Islet precursor cell (in vitro differentiated cells): ENCODE data around the gene WFDC9.
"Not testable (repeated sequence)": the region's sequence is repeated elsewhere in the genome, so short reads cannot be mapped to it uniquely, and the experiment has no call there.

Experiments used
- DNase-seq: peaks from one replicate; pipeline ENCODE4 v3.0.0-alpha.2; 2018

WFDC9 gene

GRCh38 chr20:45631184-45631583, at the start of gene WFDC9:
Gene WFDC9, minus strand, starts transcription at chr20:45631284. Its CDS starts 21,103 bp downstream, at chr20:45610181.
- no peak for DNase-seq

- DNase-seq, result no peak
Measured at GRCh38 chr20:45679650-45680049, 48.6 kb upstream of the WFDC9 start.

GRCh38 chr20:45672765-45673164, 41.7 kb upstream of the WFDC9 start:
- no peak for DNase-seq

DNA sequence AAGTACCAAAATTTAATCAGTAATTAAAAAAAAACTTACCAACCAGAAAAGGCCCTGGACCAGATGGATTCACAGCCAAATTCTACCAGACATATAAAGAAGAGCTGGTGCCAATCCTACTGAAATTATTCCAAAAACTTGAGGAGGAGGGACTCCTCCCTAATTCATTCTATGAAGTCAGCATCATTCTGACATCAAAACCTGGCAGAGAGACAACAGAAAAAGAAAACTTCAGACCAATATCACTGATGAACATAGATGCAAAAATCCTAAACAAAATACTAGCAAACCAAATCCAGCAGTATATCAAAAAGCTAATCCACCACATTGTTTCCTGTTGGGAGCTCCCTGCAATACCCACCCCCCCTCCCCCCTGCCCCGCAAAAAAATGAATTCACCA, 39.1 kb upstream of the WFDC9 start, which contains the start of gene WFDC11:
WFDC11 (minus strand) TSS at position 101 of the 400 bp plus-strand sequence. CDS start 19,639 bp downstream, outside the sequence.
- no peak for DNase-seq

GRCh38 chr20:45657038-45657437, 26.0 kb upstream of the WFDC9 start:
- not testable (repeated sequence) for DNase-seq

- not testable (repeated sequence) for DNase-seq
Measured at GRCh38 chr20:45651726-45652125, 20.6 kb upstream of the WFDC9 start.

- no peak for DNase-seq
Measured at GRCh38 chr20:45649312-45649863, 18.3 kb upstream of the WFDC9 start.

DNA sequence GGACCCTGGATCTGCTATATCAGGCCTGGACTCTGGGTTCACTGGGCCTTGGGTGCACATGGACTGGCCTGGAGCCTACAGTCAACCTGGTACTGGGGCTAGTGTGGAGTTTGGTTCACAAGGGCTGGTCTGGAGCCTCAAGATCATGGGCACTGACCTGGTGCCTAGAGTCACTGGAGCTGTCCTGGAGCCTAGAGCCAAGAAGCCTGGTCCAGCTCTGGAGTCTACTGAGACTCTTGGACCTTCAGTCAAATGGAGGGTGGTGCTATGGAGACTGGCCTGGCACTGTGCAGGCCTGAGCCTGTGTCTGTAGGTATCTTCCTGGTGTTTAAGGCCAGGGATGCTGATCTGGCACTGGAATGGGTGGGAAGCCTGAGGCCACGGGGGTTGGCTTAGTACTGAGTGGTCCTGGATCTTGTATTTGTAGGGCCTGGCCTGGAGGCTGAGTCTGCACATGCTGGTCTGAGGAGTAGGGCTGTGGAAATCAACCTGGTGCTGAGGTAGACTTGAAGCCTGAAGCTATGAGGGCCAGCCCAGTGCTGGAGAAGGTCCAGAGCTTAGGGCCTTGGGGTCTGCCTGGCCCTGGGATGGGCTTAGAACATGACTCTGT, 16.5 kb upstream of the WFDC9 start:
- DNase-seq, result no peak

DNA sequence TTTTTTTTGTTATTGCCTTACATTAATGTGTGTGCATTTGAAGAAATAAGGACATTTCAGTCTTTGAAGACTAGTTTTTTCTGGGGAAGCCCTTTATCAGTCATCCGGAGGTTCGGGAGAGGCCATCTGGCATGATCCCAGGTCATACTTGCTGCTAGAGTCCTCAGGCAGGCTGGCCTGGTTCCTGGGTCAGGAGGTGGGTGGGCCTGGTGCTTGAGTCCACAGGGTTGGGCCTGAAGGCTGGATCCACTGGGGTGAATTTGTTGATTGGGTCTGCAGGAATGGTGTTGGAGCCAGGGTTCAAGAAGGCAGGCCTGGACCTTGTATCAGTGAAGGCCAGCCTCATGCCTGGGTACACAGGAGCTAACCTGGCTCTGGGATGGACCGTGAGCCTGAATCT, 15.8 kb upstream of the WFDC9 start:
- DNase-seq, result no peak

DNA sequence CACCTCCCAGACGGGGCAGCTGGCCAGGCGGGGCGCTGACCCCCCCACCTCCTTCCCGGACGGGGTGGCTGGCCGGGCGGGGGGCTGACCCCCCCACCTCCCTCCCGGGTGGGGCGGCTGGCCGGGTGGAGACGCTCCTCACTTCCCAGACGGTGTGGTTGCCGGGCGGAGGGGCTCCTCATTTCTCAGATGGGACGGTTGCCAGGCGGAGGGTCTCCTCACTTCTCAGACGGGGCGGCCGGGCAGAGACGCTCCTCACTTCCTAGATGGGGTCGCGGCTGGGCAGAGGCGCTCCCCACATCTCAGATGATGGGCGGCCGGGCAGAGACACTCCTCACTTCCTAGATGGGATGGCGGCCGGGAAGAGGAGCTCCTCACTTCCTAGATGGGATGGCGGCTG, 14.8 kb upstream of the WFDC9 start:
- not testable (repeated sequence) for DNase-seq

GRCh38 chr20:45641076-45641475, 10.0 kb upstream of the WFDC9 start:
- not testable (repeated sequence) for DNase-seq

GRCh38 chr20:45639687-45640086, 8.6 kb upstream of the WFDC9 start:
- no peak for DNase-seq

- no peak for DNase-seq
Measured at GRCh38 chr20:45636513-45636912, 5.4 kb upstream of the WFDC9 start.

- DNase-seq, result no peak
Measured at GRCh38 chr20:45630371-45630770, 713 bp downstream of the WFDC9 start.

DNA sequence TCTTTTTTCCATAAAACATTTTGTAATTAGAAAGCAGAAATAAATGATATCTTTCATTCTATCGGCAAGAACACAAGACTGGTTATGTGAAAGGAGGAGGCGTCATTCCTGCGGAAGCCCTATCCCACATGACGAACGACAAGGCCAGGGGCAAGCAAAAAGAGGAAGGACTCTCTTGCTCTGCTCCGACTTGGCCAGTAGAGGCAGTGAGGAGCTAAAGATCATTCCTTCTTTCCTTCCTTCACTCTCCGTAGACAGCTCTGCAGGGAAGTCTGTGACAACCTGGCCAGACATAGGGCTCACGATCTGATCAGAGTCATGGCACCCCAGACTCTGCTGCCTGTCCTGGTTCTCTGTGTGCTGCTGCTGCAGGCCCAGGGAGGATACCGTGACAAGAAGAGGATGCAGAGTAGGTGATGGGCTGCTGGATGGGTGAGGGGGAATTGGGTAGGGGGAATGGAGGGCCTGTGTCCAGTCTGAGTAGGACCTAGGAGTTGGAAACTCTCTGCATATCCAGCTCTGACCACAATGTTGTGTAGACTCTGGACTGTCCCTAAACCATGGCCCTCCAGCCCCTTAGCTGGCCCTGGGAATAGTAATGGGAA, 1.5 kb downstream of the WFDC9 start, which contains the start of gene WFDC10A:
WFDC10A (plus strand) TSS at position 244 of the 605 bp plus-strand sequence; CDS start at position 319, 75 bp downstream.
- DNase-seq, result peak; percentile 84

DNA sequence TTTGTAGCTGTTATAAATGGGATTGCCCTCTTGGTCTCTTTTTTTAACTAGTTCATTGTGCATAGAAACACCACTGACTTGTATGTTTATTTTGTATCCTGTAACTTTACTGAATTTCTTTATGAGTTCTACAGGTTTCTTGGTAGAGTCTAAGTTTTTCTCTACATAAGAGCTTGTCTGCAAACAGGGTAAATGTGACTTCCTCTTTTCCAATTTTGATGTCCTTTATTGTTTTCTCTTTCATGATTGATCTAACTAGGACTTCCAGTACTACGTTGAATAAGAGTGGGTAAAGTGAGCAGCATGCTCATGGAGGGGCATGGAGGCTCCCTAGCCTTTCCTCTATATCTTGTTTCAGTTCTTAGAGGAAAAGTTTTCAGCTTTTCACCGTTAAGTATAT, 4.5 kb downstream of the WFDC9 start:
- no peak for DNase-seq

GRCh38 chr20:45621593-45621992, 9.5 kb downstream of the WFDC9 start:
- no peak for DNase-seq

DNA sequence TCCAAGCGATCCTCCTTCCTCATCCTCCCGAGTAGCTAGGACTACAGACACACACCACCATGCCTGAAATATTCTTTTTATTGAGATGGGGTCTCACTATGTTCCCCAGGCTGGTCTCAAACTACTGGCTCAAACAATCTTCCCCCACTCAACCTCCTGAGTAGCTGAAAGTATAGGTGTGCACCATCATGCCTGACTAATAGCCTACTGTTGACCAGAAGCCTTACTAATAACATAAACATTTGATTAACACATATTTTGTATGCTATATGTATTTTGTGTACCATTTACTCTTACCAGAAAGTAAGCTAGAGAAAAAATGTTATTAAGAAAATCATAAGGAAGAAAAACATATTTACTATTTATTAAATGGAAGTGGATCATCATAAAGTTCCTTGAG, 13.5 kb downstream of the WFDC9 start:
- DNase-seq, result no peak

DNA sequence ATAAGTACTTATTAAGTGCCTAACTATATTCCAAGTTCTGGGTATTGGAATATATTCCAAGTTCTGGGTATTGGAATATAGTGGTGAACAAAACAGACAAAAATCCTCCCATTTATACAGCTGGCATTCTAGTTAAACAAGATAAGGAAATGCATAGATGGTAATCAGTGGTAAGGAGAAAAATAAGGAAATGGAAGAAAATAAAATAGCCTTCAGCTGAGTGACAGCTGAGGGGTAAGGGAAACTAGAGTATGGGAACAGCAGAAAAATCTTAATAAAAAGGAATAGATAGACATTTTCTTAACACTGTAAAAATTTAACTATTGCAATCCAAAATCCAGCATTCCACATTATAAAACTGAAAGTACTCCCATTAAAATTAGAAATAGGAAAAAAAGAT, 18.8 kb downstream of the WFDC9 start:
- no peak for DNase-seq

GRCh38 chr20:45611054-45611453, 20.0 kb downstream of the WFDC9 start:
- no peak for DNase-seq

DNA sequence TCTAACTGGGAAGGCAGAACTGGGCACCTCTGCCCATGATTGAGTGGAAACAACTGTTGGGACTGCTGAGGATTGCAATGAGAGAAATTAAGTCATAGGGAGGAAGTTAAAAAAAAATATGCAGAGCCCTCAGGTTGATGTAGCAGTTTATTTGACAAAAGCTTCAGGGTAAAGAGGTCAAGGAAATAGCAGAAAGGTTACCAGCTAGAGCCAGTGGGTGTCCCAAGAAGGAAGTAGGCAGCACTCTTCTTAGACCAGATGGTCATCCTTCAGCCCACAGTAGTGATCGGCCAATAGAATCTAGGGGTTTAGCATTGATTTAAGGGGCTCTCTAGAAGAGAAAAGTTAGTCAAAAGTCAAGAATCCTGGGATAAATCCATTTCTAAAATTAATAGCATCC, 23.3 kb downstream of the WFDC9 start:
- no peak for DNase-seq

DNA sequence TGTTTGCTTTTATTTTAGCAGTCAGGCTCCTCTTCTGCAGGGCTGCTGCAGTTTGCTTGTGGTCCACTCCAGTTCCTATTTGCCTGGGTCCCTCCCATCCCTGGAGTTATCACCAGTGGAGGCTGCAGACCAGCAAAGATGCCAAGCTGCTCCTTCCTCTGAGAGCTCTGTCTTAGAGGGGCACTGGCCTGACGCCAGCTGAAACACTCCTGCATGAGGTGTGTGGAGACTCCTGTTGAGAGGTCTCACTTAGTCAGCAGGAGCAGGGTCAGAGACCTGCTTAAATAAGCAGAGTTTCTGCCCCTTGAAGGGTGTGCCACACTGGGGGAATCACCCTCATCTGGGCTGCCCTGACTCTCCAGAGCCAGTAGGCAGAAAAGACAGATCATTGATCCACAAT, 35.8 kb downstream of the WFDC9 start:
- DNase-seq, result no peak

GRCh38 chr20:45593498-45593897, 37.6 kb downstream of the WFDC9 start:
- no peak for DNase-seq

DNA sequence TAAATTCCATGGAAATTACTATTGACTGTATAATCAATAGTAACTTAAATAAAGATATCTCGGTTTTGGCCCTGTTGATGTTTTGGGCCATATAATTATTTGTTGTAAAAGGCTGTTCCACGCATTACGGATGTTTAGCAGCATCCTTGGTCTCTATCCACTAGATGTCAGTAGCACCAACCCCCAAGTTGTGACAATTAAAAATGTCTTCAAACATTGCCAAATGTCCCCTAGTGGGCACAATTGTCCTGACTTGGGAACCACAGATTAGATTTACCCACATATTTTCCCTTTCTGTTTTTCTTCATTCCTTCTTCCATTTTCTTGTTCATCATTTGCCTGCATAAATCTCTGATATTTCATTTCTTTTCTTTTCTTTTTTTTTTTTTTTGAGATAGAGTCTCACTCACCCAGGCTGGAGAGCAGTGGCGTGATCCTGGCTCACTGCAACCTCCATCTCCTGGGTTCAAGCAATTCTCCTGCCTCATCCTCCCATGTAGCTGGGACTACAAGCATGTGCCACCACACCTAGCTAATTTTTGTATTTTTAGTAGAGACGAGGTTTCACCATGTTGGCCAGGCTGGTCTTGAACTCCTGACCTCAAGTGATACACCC, 38.4 kb downstream of the WFDC9 start:
- no peak for DNase-seq
